Measurements from ENCODE around the gene ALG5. TPM values are rescaled to one million over a fixed set of nuclear protein-coding genes. Genes with fewer than 3 reads are reported as not detected.

The ALG5 gene
- total and polyA plus RNA-seq, 7 donors: 9.1 to 29.9 (median 14.6) TPM

- no peak for ATAC-seq
- no peaks in the 10 kb centered on the region for H3K36me3 ChIP-seq (ENCODE audit: insufficient read depth in 1 of 2, low read depth in 1 of 2)
- intact Hi-C loops (cut with DNase I): no loop called here
- H3K4me1 ChIP-seq: no peaks in the 10 kb centered on the region
- no peak for DNase-seq
- no peaks in the 10 kb centered on the region for H3K27me3 ChIP-seq (ENCODE audit: insufficient read depth in 3 of 3, low read length in 2 of 3)
- H3K4me3 ChIP-seq: no peak overlapping the region
- no peak for TF ChIP-seq CTCF (IDR thresholded peaks at IDR 0.05)
- H3K9me3 ChIP-seq: no peaks in the 10 kb centered on the region
- no peak overlapping the region for H3K27ac ChIP-seq
- 91 to 95% (median 92%) methylated on average over 2 of the region's 2 CpGs for WGBS, 3 donors
These were observed 91.3 kb downstream of the ALG5 start for GRCh38 chr13:36907821-36908220.

- ATAC-seq: no peak
- no peaks in the 10 kb centered on the region for H3K36me3 ChIP-seq (ENCODE audit: insufficient read depth in 1 of 2, low read depth in 1 of 2)
- H3K9me3 ChIP-seq: no peaks in the 10 kb centered on the region
- no peak overlapping the region for H3K27ac ChIP-seq
- H3K4me1 ChIP-seq: no peaks in the 10 kb centered on the region
- intact Hi-C loops (cut with DNase I): no loop called here
- no peak for TF ChIP-seq CTCF (IDR thresholded peaks at IDR 0.05)
- no peak overlapping the region for H3K4me3 ChIP-seq
- no peak for DNase-seq
- 94 to 98% (median 97%) methylated on average over 4 of the region's 4 CpGs for WGBS, 3 donors
- no peaks in the 10 kb centered on the region for H3K27me3 ChIP-seq (ENCODE audit: insufficient read depth in 3 of 3, low read length in 2 of 3)
These were observed 91.9 kb downstream of the ALG5 start for GRCh38 chr13:36907266-36907665.

GRCh38 chr13:36905944-36906343 is 93.2 kb downstream of the ALG5 start:
- intact Hi-C loops (cut with DNase I): no loop called here
- Histone ChIP-seq H3K4me3 (no peak overlapping the region), H3K27me3 (ENCODE audit: insufficient read depth in 3 of 3, low read length in 2 of 3) (no peaks in the 10 kb centered on the region), H3K4me1 (no peaks in the 10 kb centered on the region), H3K36me3 (ENCODE audit: insufficient read depth in 1 of 2, low read depth in 1 of 2) (no peaks in the 10 kb centered on the region), H3K9me3 (no peaks in the 10 kb centered on the region), H3K27ac (no peak overlapping the region)
- DNase-seq (no peak), ATAC-seq (no peak)
- 87 to 91% (median 87%) methylated on average over 5 of the region's 5 CpGs for WGBS, 3 donors
- no peak for TF ChIP-seq CTCF (IDR thresholded peaks at IDR 0.05)

GRCh38 chr13:36903925-36904595 is 95.1 kb downstream of the ALG5 start:
- Histone ChIP-seq H3K36me3 (ENCODE audit: insufficient read depth in 1 of 2, low read depth in 1 of 2) (no peaks in the 10 kb centered on the region), H3K27ac (no peak overlapping the region), H3K4me3 (no peak overlapping the region), H3K4me1 (no peaks in the 10 kb centered on the region), H3K27me3 (ENCODE audit: insufficient read depth in 3 of 3, low read length in 2 of 3) (no peaks in the 10 kb centered on the region), H3K9me3 (peaks cover 2% of the 10 kb centered on the region)
- DNase-seq (no peak), ATAC-seq (no peak)
- TF ChIP-seq CTCF (IDR thresholded peaks at IDR 0.05): no peak
- intact Hi-C loops (cut with DNase I): no loop called here
- WGBS, 3 donors: 69 to 76% (median 76%) methylated on average over 8 of the region's 8 CpGs

Other genes starting within 250 kb of the ALG5 start
- gene RFXAP, start 180.1 kb downstream of the ALG5 start, total RNA-seq: 1 to 10 TPM; 1.4 to 4.1 (median 2.5) TPM
- 1 to 10 TPM; 1.2 to 2.1 (median 1.7) TPM for gene RFXAP, start 180.1 kb downstream of the ALG5 start, polyA plus RNA-seq
- 10 to 100 TPM in 2 of 4 donors, 1 to 10 TPM in 2; 1.3 to 33.5 (median 14.8) TPM for gene SMAD9, start 79.1 kb downstream of the ALG5 start, total RNA-seq
- gene SMAD9, start 79.1 kb downstream of the ALG5 start, polyA plus RNA-seq: 1 to 10 TPM in 2 of 3 donors, under 1 TPM in 1; 0.51 to 1.2 (median 1.0) TPM
- 10 to 100 TPM; 18.8 to 34.8 (median 25.2) TPM for gene EXOSC8, start 1.4 kb upstream of the ALG5 start, total RNA-seq
- gene EXOSC8, start 1.4 kb upstream of the ALG5 start, polyA plus RNA-seq: 10 to 100 TPM; 31.6 to 41.9 (median 39.3) TPM
- 10 to 100 TPM; 19.4 to 23.7 (median 21.6) TPM for gene SUPT20H, start 60.3 kb upstream of the ALG5 start, total RNA-seq
- 10 to 100 TPM; 14.3 to 30.1 (median 25.7) TPM for gene SUPT20H, start 60.3 kb upstream of the ALG5 start, polyA plus RNA-seq
- not detected for gene CSNK1A1L, start 106.3 kb upstream of the ALG5 start, total RNA-seq
- not detected for gene CSNK1A1L, start 106.3 kb upstream of the ALG5 start, polyA plus RNA-seq